HUDEP-2 (cell line): ENCODE data around the gene MYOM1.

Experiments used
- DNase-seq, 76 experiments: peaks; one replicate each; lab custom pipeline; 2025; ENCODE audit not compliant: unreplicated experiment in 76 of 76; lab: John Stamatoyannopoulos, UW

MYOM1 gene

DNA sequence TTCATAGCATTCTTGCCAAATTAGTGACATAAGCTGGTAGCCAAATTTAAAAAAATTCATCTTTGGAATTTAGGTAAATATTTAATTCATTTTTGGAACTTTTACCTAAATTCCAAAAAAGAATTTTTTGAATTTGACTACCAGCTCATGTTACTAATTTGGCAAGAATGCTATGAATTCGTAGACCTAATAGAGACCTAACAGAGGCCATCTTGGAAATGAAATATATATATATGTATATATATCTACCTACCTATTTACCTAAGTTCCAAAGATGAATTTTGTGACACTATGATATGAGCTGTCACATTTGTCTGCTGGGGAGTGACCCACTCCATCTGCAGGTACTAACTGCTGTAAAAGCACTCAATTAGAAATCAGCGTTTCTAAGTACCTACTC is 65.6 kb downstream of the MYOM1 start:
- no peak for DNase-seq

DNA sequence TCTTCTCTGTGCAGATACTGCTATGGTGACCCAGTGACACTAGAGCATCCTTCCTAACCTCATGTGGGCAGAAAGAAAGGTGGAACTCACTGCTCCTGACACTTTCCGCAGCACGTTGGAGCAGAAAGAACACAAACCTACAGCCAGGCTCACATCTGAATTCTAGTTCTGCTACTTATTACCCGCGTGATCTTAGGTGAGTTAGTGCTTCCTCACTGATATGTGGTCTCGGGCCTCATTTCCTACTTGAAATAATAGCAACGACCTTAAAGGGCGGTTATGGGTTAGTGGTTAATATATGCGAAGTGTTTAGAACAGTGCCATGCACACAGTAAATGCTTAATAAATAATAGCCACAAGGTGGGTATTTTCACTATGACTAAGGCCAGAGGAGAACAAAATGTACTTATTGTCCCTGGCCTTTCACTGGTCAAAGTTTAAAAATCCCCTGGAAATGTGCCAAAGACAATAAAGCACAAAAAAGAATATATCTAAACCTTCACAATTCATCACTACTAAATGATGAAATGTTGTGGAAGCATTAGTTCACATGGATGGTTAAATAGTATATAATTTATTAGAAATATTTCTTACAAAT is 66.6 kb downstream of the MYOM1 start:
- no peak for DNase-seq

DNA sequence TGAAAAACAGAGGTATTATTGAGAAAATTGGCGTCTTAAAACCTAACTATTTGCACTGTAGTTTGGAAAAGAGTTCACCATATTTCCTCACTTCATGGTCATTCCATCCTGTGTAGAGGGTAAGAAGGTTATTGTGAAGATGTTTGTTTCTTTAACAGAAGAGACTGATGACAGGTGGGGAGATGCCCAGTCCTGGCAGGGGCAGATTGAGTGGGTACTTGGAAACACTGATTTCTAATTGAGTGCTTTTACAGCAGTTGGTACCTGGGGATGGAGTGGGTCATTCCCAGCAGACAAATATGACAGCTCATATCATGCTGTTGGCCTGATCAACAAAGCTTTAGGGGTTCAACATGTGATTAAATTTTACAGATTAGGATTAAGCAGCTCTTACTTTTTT is 67.5 kb downstream of the MYOM1 start:
- DNase-seq = no peak

DNA sequence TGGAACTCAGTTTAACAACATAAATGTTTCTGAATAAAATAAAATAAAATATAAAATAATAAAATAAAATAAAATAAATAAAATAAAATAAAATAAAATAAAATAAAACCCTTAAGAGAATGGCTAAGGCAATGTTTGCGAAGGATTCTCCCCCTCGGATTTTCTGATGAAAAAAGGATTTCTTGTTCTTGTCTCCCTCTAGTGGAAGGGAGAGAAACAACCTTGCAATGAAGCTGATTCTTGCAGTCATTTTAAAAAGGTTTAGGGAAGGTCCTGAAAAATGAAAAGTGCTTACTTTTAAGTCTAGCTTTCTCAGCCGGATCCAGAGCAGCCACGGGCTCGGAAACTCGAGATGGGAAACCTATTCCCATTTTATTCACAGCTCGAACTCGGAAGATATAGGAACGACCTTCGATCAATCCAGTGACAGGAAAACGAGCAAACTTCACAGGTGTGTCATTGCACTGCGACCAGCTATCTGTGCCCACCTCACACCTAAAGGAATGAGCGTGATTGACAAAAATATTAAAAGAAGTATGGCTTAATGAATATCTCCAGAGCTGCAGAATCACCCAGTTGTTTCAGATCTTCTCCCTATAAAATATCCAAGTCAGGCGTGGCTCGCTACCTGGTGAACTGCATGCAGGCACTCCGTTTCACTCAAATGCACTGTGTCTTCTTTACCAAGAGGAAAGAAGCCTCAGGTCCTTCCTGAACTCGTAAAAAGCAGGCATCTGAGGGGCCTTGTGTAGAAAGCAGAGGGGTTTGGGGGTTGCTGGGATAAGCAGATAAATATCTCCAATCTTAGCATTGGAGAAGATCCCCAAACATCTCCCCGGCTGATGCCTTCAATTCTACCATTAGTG is 68.1 kb downstream of the MYOM1 start:
- DNase-seq = peak in 6 of 76 experiments; percentile 3 to 48 (median 8)

DNA sequence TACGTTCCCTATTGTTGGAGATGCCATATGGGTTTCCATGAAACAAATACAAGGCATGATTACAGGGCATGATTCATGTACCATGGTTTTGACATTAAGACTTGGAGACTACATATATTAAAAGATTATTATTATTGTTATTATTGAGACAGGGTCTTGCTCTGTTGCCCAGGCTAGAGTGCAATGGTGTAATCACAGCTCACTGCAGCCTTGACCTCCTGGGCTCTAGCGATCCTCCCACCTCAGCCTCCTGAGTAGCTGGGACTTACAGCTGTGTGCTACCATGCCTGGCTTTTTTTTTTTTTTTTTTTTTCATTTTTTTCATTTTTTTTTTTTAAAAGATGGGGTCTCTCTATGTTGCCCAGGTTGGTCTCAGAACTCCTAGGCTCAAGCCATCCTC is 69.1 kb downstream of the MYOM1 start:
- no peak for DNase-seq

DNA sequence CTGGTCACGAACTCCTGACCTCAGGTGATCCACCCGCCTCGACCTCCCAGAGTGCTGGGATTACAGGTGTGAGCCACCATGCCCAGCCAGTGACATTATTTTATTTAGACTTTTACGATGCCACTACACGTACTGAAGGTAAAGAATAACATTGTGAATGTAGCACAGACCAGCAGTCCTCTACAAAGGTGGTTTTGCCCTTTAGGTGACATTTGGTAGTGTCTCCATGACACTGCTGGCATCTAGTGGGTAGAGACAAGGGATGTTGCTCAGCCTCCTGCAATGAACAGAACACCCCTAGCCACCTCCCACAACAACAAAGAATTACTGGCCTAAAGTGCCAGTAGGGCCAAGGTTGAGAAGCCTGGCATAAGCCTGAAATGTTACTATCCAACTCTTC is 69.5 kb downstream of the MYOM1 start:
- DNase-seq = no peak

DNA sequence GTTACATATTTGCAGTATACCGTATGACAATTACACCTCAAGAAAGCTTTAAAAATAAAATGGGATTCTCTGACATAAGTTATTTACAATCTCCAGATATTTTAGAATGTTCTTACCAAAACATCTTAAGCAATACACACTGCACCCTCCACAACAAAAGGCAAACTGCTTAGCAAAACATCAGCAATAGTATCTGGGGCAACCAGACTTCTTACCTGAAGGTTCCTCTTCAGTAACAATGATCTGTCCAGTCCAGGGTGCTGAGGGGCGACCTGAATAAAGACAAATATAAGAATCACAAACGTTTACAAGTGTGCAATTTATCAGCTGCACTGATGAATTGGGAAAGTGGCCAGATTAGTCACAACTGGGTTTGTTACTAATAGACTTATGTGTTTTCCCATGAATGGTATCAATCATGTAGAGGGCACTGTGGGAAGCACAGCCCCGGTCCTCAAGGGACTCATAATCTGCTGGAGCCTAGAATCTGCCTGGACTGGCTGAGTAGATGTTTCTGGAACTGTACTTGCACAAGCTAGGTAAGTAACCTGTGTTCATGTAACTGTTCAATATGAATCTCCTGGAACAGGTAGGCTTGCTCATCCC is 70.7 kb downstream of the MYOM1 start:
- DNase-seq = no peak

DNA sequence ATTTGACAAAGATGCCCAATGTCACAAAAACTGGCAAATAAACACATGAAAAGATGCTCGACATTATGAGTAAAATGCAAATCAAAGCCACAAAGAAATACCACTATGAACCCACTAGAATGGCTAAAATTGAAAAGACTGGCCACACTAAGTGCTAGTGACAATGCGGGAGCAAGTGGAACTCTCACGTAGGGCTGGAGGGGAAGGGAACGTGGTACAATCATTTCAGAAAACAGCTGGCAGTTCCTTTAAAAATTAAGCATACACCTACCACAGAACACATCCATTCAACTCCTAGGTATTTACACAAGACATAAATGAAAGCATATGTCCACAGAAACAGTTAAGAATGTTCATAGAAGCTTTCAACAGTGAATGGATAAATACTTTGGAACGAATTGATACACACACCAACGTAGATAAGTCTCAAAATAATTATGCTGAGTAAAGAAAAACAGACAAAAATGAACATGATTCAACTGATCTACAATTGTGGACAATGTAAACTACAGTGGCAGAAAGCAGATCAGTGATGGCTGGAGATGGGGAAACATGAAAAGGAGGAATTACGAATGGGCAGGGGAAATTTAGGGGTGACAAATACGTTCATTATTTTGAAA is 71.7 kb downstream of the MYOM1 start:
- DNase-seq = no peak

DNA sequence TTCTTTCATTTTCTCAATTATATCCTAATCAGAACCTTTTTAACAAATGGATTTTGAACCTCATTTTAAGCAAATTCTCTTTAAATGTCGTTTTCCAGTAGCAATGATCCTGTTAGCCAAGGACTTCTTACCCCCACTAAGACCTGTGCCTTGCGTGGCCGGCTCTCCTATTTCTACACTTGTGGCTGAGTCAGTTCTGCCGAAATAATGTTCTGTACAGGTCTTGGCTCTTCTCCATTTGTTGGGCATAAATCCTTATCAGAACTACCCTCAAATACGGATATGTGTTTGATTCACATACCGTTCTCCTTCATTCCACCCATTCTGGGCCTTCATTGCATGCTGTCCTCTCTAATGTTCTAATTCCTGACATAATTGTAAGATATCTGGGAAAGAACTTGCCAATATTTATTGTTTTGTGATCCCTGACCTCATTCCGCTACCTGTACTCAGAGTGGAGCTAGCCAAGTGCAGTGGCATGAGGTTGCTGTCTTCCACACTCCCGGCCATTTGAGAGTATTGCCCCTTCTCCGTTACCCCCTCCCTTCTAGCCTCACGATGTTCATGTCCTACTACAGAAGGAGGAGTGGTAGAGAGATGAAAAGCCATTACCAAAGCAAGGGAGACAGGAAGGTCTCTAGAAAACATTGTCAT is 78.7 kb downstream of the MYOM1 start:
- DNase-seq = no peak

DNA sequence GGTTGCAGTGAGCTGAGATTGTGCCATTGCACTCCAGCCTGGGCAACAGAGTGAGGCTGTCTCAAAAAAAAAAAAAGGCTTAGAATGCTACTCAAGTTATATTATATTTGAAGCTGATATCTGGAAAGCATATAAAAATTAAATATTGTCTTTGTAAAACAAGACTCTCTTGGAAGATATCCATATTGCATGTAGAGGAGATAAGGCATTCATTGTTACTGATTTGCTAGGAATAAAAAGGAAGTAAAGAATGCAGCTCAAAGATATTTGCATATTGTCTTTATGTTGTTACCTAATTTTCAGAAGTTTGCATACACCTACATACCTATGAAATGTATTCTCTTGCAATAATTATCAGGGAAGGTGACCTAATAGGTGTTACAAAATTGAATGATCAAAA is 79.4 kb downstream of the MYOM1 start:
- DNase-seq = no peak

DNA sequence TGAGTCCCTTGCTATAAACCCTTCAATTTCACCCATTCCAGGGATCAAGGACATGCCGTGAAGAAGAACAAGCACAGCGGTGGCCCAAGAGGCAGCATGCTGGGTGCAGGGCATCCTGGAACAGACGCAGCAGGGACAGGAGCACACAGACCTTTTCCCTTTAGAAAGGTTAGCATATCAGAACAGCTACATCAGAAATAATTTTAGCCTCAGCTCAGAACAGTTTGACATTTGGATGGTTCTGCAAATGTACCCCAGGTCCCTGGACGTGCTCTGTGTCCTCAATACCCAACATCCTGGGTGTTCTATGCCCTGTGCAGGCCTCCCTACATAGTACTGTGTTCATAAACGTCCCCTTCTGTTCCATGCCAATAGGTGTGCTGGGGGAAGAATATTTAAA is 80.4 kb downstream of the MYOM1 start:
- no peak for DNase-seq

DNA sequence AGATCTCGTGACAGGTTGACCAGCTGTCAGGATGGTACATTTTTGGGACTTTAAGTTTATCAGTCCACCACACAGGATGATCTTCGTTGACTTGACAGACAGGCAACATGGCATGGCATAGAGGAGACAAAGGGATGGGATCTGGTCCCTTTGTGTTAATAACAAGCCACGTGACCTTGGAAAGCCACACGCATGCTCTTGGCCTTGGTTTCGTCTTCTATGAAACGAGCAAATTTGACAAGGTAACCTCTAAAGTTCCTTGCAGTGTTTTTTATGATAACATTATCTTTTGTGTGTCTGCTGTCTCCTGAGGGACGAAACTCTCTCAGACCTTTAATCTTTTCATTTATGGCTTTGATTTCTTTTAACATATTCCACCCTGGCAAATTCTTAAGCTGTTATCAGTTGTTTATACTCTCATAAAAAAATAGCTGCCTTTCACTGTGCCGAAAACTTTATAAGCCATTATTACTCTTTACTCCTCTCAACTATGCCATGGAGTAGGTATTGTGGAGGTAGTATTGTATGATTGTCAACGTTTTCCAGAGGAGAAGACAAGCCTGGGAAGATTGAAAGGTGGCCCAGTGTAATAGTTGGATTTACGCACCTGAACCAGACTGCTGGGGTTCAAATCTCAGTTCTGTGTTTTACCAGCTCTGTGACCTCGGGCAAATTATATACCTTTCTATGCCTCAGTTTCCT is 81.3 kb downstream of the MYOM1 start:
- no peak for DNase-seq

DNA sequence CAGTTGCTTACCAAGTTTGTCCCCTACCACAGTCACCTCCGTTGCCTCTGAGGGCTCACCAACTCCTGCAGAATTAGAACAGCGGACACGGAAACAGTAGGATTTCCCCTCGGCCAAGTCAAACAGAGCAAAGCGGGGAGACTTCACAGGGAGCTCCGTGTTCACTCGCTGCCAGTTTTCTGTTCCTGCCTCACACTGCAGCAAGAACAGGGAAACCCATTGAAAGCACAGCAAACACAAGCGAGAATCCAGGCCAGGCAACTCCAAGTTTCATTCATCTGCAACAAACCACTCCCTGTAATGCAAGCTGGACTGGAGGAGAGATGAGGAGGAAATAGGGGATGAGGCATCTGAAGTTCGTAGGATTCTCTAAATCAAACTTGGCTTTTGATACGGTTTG is 84.2 kb downstream of the MYOM1 start:
- DNase-seq = no peak

DNA sequence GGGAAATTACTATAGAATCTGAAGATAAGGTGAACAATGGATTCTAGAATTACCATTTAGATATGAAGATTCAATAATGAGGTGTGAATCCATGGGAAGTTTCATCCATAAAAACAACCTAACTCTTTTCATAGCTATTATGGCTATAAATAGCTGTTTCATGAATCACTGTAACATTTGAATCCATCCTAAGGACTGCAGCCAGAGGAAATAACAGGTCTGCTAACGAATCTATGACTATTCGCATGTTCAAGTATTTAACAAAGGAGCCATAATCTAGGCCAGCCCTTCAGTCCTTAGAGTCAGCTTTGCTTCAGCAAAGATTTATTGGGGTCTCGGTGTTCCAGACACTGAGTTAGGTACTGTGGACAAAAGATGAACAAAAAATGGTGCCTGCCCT is 87.1 kb downstream of the MYOM1 start:
- no peak for DNase-seq

DNA sequence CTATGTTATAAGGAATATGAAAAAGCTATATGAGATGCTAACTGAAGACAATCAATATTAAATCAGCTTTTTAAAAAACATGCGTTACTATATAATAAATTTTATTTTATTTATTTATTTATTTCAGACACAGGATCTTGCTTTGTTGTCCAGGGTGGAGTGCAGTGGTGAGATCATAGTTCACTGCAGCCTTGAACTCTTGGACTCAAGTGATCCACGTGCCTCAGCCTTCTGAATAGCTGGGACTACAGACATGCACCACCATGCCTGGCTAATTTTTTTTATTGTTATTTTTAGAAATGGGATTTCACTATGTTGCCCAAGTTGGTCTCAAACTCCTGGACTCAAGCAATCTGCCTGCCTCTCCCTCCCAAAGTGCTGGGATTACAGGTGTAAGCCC is 89.4 kb downstream of the MYOM1 start:
- no peak for DNase-seq

DNA sequence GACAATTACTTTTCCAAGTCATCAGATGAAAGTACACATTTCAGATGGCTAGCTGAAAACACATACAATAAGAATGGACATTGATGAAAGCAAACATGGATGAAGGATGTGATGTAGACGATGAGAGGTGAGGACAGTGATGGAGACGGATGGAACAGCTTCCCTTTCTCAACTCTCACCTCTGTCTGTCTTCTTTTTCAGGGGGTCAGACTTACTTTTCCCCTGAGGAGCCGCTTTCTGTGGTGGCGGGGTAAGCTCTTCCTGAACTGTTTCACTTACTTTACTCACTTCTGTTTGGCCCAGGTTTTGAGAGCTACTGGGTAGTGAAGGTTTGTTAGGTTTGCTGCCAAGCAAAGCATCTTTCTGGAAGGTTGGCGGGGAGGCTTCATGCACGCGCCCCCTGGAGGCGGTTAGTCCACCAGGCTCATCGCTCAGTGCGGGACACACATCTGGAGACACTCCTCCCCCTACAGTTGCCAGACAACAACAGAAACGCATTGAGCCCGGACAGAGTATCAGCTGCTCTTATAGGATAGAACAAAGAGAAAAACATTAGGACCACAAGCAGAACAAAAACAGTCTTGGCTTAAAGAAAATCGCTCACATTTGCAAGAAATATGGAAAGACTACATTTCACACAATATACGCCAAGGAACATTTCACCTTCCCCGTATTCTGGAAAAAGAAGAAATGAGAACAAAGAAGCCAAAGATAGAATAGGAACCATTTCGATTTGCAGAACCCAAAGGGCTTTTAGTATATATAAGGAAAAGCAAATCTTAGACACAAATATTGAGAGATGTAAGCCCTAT is 90.5 kb downstream of the MYOM1 start:
- peak in 65 of 76 experiments; percentile 1 to 80 (median 34) for DNase-seq

DNA sequence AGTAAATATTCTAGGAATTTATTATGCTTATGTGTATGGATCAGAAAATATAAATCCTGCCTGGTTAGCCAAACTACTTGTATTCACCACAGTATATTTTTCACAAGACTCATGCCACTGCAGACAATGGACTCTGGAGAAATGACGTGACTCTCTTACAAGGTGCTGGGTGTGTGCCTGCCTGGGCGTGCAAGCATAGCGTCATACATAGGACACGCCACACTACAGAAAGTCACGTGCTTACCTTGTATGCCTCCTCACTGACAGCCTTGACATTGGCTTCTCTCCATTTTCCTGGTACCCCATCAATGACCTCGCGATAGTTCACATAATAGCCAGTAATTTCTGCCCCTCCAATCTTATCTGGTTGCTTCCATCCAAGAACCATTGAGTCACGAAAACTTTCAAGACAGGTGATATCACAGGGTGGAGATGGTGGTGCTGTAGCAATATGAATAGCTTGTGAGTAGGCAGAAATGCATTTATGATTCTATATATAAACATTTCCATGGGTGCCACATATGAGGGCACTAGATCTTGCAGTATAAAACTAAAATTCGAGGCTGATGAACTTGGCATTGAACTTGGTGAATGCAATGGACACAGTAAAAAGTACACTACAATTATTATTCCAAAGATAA is 93.2 kb downstream of the MYOM1 start:
- no peak for DNase-seq

DNA sequence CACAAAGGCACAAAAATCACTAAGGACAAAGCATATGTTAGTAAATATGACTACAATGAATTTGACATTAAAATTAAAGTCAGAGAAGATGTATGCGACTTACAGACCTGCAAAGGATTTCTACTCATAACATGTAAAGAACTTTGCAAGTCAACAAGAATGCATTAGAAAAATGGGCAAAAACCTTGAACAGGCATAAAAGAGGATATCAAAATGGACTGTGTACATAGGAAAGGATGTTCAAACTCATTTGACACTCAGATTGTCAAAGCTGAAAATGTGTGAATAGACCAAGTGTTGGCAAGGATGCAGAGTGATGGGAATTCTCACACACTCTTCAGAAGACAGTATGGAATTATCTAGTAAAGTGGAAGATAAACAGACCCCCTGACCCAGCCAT is 94.9 kb downstream of the MYOM1 start:
- no peak for DNase-seq

DNA sequence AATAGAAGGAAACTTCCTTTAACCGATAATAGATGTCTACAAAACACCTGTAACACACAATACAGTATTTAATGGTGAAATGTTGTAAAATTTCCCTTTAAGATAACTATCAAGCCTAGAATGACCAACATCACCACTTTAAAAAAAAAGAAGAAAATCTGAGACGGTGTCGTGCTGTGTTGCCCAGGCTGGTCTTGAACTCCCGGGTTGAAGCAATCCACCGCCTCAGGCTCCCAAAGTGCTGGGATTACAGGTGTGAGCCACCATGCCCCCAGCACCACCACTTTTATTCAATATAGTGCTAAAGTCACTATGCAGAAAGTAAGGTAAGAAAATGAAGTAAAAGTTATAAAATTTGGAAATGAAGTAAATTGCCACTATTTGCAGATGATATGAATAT is 96.9 kb downstream of the MYOM1 start:
- DNase-seq = no peak
